DOHH2 (cell line): Measurements from ENCODE around the gene PPM1N.
A peak's percentile ranks its signal among the peaks of the same experiment; 100 is the strongest.

ENCODE experiments used
- H3F3A ChIP-seq: fragments of 200-600 bp; sonication (generic), shearing (Covaris generic); 2 replicates; pipeline ENCODE4 v1.6.0; 2016; ENCODE audit warnings: antibody characterized with exemption, mild to moderate bottlenecking; ENCODE audit not compliant: control insufficient read depth, insufficient read depth
- H3K27ac ChIP-seq: fragments of 200-600 bp; sonication (generic); 2 replicates; pipeline ENCODE4 v1.5.1; 2014; ENCODE audit warnings: low read depth, mild to moderate bottlenecking, low read length, moderate library complexity
- H3K27me3 ChIP-seq: fragments of 200-600 bp; sonication (generic); 2 replicates; pipeline ENCODE4 v1.6.1; 2014; ENCODE audit warnings: mild to moderate bottlenecking, low read length, mixed read lengths; ENCODE audit not compliant: control insufficient read depth
- H3K36me3 ChIP-seq: fragments of 200-600 bp; sonication (generic); 2 replicates; pipeline ENCODE4 v1.6.1; 2014; ENCODE audit warnings: mild to moderate bottlenecking, low read length, moderate library complexity, mixed read lengths; ENCODE audit not compliant: control insufficient read depth
- H3K4me1 ChIP-seq: fragments of 200-600 bp; sonication (generic); 2 replicates; pipeline ENCODE4 v1.6.1; 2014; ENCODE audit warnings: mild to moderate bottlenecking, low read length, mixed read lengths; ENCODE audit not compliant: control insufficient read depth
- H3K4me2 ChIP-seq: fragments of 200-600 bp; sonication (generic); 2 replicates; pipeline ENCODE4 v1.6.0; 2014; ENCODE audit warnings: mild to moderate bottlenecking, low read length, moderate library complexity
- H3K4me3 ChIP-seq: fragments of 200-600 bp; sonication (generic); 2 replicates; pipeline ENCODE4 v1.5.1; 2014; ENCODE audit warnings: mild to moderate bottlenecking, low read length, mixed read lengths
- H3K79me2 ChIP-seq: fragments of 200-600 bp; sonication (generic); 2 replicates; pipeline ENCODE4 v1.6.1; 2014; ENCODE audit warnings: mild to moderate bottlenecking, low read length, mixed read lengths; ENCODE audit not compliant: control insufficient read depth
- H3K9me2 ChIP-seq: fragments of 200-600 bp; sonication (generic); replicated peaks from 2 replicates; pipeline ENCODE4 v1.6.1; 2014; ENCODE audit warnings: mild to moderate bottlenecking, low read length, mixed read lengths; ENCODE audit not compliant: control insufficient read depth
- H3K9me3 ChIP-seq: fragments of 200-600 bp; sonication (generic); 2 replicates; pipeline ENCODE4 v1.6.1; 2014; ENCODE audit warnings: antibody characterized with exemption, low read length, mixed read lengths; ENCODE audit not compliant: control insufficient read depth, insufficient read depth
- H4K20me1 ChIP-seq: fragments of 200-600 bp; sonication (generic); 2 replicates; pipeline ENCODE4 v1.6.0; 2014; ENCODE audit warnings: low read depth, mild to moderate bottlenecking, antibody characterized with exemption, low read length, moderate library complexity; ENCODE audit not compliant: control insufficient read depth, insufficient read depth
- CTCF ChIP-seq: fragments of 200-600 bp; sonication (generic); IDR thresholded peaks from one replicate; pipeline ENCODE4 v1.5.1; 2014; ENCODE audit warnings: antibody characterized with exemption, mild to moderate bottlenecking, low read depth, low read length; ENCODE audit not compliant: poor library complexity, severe bottlenecking
- EZH2phosphoT487 ChIP-seq: fragments of 200-600 bp; sonication (generic); IDR thresholded peaks from 2 replicates; pipeline ENCODE4 v1.6.1; 2017; ENCODE audit warnings: borderline replicate concordance, mild to moderate bottlenecking, antibody characterized with exemption, low read length, moderate library complexity, mixed read lengths

The PPM1N gene

GRCh38 chr19:45515081-45515624 lies 16.9 kb downstream of the PPM1N start:
- Histone ChIP-seq H3K9me3 (no peaks in the 10 kb centered on the region), H4K20me1 (peaks cover 23% of the 10 kb centered on the region; the same call in 1 of the 2 replicates), H3K36me3 (peaks cover 21% of the 10 kb centered on the region), H3K4me2 (peak overlapping the region; percentile 77), H3K79me2 (peaks cover 60% of the 10 kb centered on the region), H3K27ac (peak overlapping the region; percentile 65), H3K27me3 (no peaks in the 10 kb centered on the region), H3K9me2 (no peaks in the 10 kb centered on the region), H3K4me1 (peaks cover 55% of the 10 kb centered on the region), H3K4me3 (peak overlapping the region; percentile 52), H3F3A (peaks cover 15% of the 10 kb centered on the region; the same call in 1 of the 2 replicates)
- TF ChIP-seq CTCF (no peak), EZH2phosphoT487 (no peak)

DNA sequence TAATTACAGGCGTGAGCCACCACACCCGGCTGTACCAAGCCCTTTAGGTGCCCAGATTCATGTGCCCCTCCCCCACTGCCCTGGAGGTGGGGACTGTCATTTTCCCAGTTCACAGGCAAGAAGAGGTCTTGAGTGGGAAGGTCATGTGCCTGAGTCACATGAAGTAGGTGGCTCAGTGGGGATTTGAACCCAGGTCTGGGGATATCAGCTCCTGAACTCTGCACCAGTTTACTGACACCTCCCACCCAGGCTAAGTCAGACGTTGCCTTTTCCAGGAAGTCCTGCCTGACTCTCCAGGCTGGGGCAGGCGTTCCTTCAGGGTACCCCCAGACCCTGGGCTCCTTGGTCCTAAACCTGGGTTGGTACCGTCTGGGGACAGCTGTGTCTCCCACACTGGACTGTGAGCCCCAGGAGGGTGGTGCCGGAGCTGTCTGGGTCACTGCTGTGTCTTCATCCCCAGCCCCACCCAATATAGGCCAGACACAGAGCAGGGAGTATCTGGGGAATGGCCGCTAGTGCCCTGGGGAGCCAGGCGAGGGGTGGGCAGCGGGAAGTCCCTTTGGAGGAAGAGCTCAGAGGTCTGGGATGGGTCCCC lies 17.7 kb downstream of the PPM1N start:
- H3K36me3 ChIP-seq: peaks cover 24% of the 10 kb centered on the region
- H4K20me1 ChIP-seq: peaks cover 22% of the 10 kb centered on the region; the same call in 1 of the 2 replicates
- peaks cover 53% of the 10 kb centered on the region for H3K4me1 ChIP-seq
- H3K9me3 ChIP-seq: no peaks in the 10 kb centered on the region
- TF ChIP-seq EZH2phosphoT487 (no peak), CTCF (no peak)
- peak overlapping the region; percentile 65 for H3K27ac ChIP-seq
- H3K9me2 ChIP-seq: no peaks in the 10 kb centered on the region
- H3F3A ChIP-seq: peaks cover 13% of the 10 kb centered on the region; the same call in 1 of the 2 replicates
- peak overlapping the region; percentile 77 for H3K4me2 ChIP-seq
- peaks cover 52% of the 10 kb centered on the region for H3K79me2 ChIP-seq
- no peaks in the 10 kb centered on the region for H3K27me3 ChIP-seq
- no peak overlapping the region for H3K4me3 ChIP-seq

GRCh38 chr19:45517238-45517637 lies 19.0 kb downstream of the PPM1N start:
- Histone ChIP-seq H3K9me3 (no peaks in the 10 kb centered on the region), H3K27ac (no peak overlapping the region), H3K4me3 (no peak overlapping the region), H3F3A (peaks cover 13% of the 10 kb centered on the region; the same call in 1 of the 2 replicates), H3K9me2 (no peaks in the 10 kb centered on the region), H3K4me1 (peaks cover 39% of the 10 kb centered on the region), H3K36me3 (peaks cover 27% of the 10 kb centered on the region), H4K20me1 (peaks cover 17% of the 10 kb centered on the region; the same call in 1 of the 2 replicates), H3K4me2 (no peak overlapping the region), H3K79me2 (peaks cover 39% of the 10 kb centered on the region), H3K27me3 (no peaks in the 10 kb centered on the region)
- TF ChIP-seq EZH2phosphoT487: no peak
